Transverse colon (tissue), 4 donors: Measurements from ENCODE around the gene TMLHE.

Source experiments
- CTCF ChIP-seq, 5 experiments: fragments of 200-600 bp in 3 of 5; fragments of 450-650 bp in 2 of 5; sonication (generic) in 3 of 5; IDR thresholded peaks; 1 replicate in 2 of 5; 2 replicates in 3 of 5; pipeline ENCODE4 v1.5.1; 2016 to 2017; ENCODE audit warnings: antibody characterized with exemption in 5 of 5, inconsistent platforms in 3 of 5, mild to moderate bottlenecking in 2 of 5, moderate library complexity in 1 of 5
- POLR2A ChIP-seq: fragments of 450-650 bp; IDR thresholded peaks from one replicate; pipeline ENCODE4 v1.6.1; 2016; ENCODE audit warnings: antibody characterized with exemption, mild to moderate bottlenecking, moderate library complexity
- POLR2AphosphoS5 ChIP-seq, 3 donors: sonication (generic); formaldehyde crosslinking; IDR thresholded peaks; one replicate each; pipeline ENCODE4 v1.6.1; 2016; ENCODE audit warnings: antibody characterized with exemption in 3 of 3

GRCh38 chrX:155613927-155614559 is 1.3 kb upstream of the TMLHE start:
- TF ChIP-seq POLR2A (no peak), CTCF (IDR thresholded peaks at IDR 0.05) (no peak), POLR2AphosphoS5 (IDR thresholded peaks at IDR 0.05) (no peak)
